HL-60/S4 treated with retinoic acid at 250 ng/mL for 4 days and 3 days (cell line): ENCODE measurements around the gene DDX1.
"Not testable (repeated sequence)": the region's sequence is repeated elsewhere in the genome, so short reads cannot be mapped to it uniquely, and the experiment has no call there.

Source experiments
- in situ Hi-C: fragments of 300-500 bp; cut with MboI; formaldehyde crosslinking; loops from 2 replicates; pipeline ENCODE4 v1.7.0; 2022; ENCODE audit warnings: low sequenced_read_pairs

The DDX1 gene

DNA sequence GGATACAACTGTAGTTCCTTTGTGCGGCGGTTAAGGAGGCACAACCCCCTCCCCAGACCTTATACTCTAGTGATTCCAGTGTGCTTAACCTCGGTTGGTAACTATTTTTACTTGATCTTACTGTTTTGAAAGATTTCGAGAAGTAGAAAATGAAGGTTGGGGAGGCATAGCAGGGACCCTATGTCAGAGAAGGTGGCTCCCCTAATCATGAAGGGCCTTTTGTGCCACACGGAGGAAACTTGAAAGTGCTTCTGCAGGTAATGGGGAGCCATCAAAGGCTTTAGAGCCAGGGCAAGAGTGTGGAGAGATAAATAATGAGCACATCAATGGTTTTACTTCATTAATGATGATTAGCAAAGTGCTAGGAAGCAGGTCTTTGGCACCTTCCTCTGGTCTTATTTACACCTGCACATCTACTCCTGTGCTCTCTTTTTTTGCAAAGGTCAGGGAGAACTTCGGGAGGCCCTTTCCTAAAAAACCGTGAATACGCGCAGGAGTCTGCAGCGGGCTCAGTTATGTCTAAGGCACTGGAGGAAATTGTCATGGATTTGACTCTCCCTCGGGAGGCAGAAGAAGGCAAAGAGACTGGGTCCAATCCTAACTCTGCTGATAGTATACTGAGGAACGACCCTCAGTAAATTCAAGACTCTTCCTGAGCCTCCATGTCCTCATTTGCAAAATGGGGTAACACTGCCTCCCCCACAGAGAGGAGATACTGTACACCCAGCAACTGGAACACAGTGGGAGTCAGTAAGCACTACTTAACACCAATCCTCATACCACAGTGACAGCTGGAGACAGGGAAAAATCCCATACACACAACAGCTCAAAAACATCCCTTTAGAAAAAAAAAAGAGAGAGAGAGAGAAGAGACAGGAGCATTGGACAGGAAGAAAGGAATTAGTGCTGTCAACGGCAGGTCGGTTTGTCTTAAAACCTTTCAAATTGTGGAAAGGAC lies 81.6 kb downstream of the DDX1 start:
- in situ Hi-C loops, result no loop called here

- in situ Hi-C loops, result no loop called here
Observed at GRCh38 chr2:15673919-15674636, 82.4 kb downstream of the DDX1 start.

DNA sequence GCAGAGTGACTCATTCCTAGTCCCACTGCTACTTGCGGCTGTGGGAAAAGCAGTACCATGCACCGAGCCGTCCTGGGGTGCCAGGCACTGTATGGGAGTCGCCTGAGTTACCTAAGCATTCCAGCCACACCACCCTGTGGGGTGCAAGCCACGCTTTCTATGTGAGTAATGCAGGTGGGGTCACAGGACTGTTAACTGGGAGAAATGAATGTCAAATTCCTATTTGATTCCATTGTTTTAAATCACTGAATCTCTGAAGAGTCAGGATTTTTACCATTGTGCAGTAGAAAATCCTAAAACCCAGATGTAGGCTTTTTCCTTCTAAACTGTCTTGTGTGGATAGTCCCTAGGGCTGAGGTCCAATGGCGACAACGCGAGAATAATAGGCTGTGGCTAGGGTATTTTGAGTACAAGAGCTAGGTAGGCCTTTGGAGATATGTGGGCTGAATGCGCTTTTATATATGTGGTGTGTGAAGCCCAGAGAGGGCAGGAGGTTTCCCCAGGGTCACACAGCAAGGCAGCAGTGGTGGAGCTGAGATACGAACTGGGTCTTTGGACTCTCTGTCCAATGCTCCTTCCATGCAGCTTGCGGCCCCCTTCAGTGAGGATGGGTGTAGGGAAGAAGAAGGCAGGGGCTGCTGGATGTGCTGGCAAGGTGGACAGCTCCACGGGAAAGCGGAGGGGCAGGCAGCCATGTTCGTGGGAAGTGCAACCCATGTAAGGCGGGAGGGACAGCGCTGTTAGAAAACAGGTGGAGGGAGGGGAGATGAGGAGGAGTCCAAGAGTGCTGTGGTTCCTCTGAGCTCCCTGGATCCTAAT lies 83.2 kb downstream of the DDX1 start:
- in situ Hi-C loops, result no loop called here

DNA sequence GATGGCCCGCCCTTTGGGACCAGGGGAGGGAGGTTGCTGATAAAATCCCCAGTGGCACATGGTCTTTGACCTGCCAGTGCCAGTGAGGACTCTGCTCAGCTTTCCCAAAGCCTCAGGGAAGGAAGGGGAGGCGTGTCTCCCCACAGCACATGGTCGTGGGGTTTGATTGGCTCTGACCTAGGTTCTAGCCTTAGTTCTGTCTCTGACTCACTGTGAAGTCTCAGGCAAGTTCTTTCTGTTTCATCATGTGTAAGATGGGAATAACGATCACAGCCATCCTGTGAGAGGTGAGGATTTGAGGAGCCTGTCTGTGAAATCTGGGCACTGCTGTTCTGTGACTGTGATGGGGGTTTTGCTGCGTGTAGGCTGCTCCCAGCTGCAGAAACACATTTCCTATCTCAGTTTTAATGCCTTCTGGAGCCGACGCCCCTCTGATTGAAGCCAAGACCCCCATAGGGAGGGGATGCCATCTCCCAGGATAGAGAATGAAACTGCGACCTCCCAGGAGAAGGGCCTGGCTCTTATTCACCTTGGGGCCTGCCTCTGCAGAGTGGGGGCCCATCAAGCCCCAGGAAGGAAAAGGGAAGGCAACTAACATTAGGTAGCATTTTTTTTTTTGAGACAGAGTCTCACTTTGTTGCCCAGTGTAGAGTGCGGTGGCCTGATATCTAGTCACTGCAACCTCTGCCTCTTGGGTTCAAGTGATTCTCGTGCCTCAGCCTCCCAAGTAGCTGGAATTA lies 84.0 kb downstream of the DDX1 start:
- in situ Hi-C loops, result no loop called here

- in situ Hi-C loops, result no loop called here
Observed at GRCh38 chr2:15677141-15677843, 85.6 kb downstream of the DDX1 start.

DNA sequence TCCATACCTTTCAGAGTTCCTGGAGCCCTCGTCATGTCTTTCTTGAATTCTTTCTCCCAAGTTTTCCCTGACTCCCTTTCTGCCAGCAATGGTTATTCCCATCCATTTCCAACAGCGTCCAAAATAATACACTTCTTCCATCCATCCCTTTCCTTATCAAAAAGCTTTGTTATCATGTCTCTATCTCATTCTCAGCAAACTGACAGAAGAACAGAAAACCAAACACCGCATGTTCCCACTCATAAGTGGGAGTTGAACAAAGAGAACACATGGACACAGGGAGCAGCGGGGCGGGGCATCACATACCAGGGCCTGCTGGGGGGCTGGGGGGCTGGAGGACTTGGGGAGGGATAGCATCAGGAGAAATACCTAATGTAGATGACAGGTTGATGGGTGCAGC lies 86.7 kb downstream of the DDX1 start:
- in situ Hi-C loops, result no loop called here

- in situ Hi-C loops, result no loop called here
Observed at GRCh38 chr2:15678909-15679308, 87.2 kb downstream of the DDX1 start.

GRCh38 chr2:15679386-15679924 lies 87.8 kb downstream of the DDX1 start:
- in situ Hi-C loops, result no loop called here

- in situ Hi-C loops, result not testable (repeated sequence)
Observed at GRCh38 chr2:15680132-15680531, 88.5 kb downstream of the DDX1 start.
